GM21737 (cell line): ENCODE measurements around the gene NCOA6.
"Not testable (repeated sequence)": the region's sequence is repeated elsewhere in the genome, so short reads cannot be mapped to it uniquely, and the experiment has no call there.

Experiments used
- ATAC-seq: cut with Tn5 transposase; IDR thresholded peaks from one replicate; pipeline ENCODE4 v1.9.1; 2021; ENCODE audit warnings: mild to moderate bottlenecking, moderate library complexity; ENCODE audit not compliant: unreplicated experiment

NCOA6 gene

DNA sequence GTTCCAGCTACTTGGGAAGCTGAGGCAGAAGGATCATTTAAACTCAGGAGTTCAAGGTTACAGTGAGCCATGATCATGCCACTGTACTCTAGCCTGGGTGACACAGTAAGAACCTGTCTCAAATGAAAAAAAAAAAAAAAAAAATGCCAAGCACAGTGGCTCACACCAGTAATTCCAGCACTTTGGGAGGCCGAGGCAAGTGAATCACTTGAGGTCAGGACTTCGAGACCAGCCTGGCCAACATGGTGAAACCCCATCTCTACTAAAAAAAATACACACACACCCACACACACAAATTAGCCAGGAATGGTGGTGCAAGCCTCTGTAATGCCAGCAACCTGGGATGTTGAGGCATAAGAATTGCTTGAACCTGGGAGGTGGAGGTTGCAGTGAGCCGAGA, 102.9 kb downstream of the NCOA6 start:
- ATAC-seq = not testable (repeated sequence)

DNA sequence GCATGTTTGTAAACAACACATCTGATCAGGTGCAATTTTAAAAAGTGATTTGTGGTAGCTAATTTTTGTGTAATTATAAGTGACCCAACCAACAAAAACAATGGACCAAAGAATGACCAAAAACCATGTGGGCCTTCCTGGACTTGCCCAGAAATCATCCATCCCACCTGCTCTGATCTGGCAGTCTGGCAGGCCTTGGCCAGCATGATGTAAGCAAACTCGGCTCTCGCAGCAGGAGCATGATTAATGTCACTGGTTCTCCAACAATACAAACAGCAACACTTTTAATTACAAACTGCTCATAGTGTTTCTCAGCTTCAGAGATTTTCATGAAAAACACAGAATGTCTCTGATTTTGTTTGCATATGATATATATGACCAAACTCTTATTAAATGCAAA, 105.2 kb downstream of the NCOA6 start:
- no peak for ATAC-seq

DNA sequence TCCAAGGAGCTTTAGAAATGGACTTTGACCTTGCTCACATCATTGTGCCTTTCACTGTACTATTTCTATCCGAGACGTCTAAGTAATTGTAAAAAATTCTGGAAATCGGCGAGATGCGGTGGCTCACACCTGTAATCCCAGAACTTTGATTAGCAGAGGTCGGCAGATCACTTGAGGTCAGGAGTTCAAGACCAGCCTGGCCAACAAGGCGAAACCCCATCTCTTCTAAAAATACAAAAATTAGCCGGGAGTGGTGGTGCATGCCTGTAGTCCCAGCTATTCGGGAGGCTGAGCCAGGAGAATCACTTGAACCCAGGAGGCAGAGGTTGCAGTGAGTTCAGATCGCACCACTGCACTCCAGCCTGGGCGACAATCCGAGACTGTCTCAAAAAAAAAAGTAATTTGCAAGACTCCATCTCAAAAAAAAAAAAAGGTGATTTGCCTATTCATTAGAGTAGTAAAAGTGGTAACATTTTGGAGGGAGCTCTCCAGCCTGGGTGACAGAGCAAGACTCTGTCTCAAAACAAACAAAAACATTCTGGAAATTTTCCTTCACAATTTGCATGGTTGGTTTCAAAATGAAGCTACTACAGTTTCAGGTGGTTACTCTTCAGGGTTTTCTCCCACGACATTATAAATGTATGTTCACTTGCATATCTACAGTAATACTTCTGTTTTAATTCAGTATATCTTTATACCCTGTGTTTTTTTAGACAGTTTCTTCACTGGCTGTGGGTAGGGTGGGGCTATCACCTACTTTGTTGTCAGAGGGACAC, 106.0 kb downstream of the NCOA6 start:
- ATAC-seq = peak; percentile 85

DNA sequence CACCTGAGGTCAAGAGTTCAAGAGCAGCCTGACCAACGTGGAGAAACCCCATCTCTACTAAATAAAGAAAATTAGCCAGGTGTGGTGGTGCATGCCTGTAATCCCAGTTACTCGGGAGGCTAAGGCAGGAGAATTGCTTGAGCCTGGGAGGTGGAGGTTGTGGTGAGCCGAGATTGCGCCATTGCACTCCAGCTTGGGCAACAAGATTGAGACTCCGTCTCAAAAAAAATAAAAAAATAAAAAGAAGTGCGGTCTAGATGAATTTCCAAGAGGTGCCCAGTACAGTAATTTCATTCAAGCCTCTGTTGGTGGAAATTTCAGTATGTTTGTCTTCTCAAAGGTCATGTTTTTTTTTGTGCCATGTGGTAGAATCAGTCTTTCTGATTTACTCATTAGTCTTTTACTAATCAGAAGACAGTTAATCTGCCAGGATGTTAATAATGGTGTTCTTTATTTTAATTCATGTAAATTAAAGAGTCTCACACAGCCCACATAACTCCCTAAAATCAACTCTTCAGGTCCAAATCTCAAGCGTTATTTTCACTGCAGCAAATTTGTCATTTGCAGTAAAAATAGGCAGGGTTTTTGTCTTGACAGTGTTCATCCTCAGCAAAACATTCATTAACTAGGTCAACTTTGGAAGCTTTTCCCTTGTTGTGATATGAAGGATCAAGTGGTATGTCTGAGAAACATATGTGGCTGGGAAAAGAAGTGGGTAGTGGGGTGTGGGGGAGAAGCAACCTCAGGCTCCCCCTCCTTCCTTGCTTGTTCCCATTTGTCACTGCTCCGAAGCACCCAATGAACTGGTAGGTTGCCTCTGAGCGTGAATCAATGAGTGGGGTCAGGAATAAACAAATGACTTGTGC, 108.0 kb downstream of the NCOA6 start:
- no peak for ATAC-seq

DNA sequence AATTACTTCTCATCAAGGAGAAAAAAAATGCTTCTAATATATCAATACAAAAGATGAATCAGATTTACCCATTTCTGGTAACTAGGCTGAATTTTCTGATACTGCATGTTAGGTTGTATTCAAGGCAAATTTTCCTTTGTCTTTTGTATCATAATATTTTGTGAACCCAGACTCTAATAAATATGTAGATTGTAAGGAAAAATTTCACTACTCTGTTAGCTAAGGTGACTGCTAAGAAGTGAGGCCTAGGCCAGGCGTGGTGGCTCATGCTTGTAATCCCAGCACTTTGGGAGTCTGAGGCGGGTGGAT, 108.6 kb downstream of the NCOA6 start:
- ATAC-seq = no peak

DNA sequence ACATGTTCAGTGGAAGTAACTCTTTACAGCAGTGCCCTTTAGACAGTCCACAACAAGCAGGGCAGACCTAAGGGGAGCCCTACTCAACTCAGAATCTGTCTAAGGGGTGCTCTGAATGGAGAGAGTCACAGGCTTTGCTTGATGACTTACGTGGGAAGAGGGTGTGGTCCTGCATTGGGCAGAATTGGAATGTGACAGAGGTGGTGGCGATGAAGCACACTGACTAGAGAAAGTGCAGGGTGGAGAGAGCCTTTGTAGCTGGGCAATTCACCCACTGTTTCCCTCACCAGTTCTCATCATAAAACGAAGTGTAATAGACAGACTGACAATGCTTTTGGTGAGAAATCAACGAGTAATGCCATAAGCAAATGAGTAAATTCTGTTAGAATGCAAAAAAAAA, 110.1 kb downstream of the NCOA6 start:
- no peak for ATAC-seq

DNA sequence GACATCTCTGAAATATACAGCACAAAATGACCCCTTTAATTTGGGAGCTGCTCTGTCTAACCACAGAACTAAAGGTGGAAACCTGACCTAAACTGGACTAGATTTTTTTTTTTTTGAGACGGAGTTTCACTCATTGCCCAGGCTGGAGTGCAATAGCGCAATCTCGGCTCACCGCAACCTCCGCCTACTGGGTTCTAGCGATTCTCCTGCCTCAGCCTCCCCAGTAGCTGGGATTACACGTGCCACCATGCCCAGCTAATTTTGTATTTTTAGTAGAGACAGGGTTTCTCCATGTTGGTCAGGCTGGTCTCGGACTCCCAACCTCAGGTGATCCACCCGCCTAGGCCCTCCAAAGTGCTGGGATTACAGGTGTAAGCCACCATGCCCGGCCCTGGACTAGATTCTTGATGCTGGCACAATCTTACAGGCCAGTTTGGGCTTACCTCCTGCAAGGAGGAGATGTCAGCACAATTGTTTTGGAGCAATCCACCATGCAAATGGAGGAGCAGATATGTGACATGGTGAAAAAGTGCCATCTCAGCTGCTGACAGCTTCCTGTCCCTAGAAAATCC, 111.4 kb downstream of the NCOA6 start:
- not testable (repeated sequence) for ATAC-seq

DNA sequence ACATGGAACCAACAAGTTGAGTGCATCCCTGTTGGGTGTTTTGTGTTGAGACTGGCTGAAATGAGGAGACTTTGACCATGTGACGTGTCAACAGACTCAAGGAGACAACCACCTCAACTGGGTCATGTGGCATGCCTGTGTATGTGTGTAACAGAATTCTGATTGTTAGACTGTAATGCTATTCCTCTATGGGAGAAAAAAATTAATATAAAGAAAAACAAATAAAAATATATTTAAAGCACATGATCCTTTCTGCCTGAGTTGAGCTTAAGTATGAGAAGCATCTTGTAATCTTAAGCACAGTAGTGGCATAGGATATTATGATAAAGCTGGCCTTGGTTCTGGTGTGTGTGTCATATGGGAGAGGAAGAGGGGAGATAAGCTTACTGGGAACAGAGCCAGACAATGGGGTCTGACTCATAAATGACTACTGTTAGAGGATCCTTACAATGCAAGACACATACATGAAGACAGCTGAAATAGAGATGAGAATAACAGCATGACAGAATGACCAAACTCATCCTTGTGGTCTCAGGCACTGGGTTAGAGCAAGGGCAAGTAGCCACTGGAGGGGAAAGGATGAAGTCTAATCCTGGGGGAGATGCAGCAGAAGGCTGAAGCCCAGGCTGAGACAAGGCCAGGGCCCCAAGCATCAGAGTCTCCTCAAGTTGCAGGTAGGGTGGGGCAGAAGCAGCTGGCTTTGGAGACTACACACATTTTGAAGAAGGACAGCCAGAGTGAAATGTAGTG, 112.1 kb downstream of the NCOA6 start:
- ATAC-seq = no peak

DNA sequence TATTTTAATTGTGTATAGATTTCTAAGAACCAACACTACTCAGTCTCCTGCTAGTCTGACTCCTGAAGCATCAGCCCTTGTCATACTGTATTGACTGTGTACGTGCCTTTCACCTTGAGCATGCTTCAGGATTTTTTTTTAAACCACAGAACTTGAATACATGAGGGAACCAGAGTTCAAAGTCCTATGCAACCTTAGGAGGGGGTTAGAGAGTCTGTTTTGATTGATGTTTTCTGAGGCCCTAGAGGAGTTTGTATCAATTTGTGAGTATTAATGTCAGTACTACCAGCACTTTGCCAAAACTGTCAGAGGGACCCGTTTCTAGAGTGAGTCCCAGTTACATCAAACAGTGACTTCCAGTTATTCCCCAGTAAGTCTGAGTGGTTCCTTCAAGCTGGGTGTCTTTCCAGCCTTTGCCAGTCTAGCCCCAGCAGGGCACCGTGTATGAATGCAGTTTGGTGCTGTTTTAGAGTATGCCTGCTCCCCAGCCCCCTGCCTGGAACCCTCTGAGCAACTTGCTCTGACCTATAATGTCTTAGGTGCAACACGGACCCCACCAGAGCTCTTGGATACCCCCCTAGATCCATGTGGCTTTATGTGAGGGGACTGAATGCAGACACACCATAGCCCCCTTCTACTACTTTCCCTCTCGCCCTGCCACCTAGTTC, 112.8 kb downstream of the NCOA6 start:
- ATAC-seq = no peak

DNA sequence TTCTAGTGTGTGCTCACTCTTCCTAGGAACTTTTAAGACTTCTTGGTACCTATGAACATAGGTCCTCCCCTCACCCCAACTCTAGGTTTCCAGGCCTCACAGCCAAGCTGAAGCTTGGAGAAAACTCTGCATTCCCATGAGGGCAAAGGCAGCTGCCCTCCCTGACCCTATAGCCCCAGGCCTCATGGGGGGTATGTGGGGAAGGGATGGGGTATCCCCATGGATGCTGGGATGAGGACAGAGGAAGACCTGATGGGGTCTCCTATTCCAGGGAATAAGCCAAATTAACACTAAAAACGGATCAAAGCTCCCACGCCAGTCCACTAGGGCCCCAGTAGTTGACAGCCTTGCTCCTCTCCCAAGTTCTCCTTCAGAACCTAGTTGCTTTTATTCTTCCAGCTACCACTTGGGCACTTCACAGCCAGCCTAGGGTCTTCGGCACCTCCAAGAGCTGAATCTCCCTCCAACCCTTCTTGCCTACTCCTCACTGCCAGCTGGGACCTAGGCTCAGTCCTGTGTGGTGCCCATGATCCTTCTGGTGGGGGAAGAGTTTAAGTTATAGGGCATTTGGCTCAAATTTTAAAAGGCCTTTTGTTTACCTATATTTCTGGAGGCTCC, 113.5 kb downstream of the NCOA6 start:
- no peak for ATAC-seq

DNA sequence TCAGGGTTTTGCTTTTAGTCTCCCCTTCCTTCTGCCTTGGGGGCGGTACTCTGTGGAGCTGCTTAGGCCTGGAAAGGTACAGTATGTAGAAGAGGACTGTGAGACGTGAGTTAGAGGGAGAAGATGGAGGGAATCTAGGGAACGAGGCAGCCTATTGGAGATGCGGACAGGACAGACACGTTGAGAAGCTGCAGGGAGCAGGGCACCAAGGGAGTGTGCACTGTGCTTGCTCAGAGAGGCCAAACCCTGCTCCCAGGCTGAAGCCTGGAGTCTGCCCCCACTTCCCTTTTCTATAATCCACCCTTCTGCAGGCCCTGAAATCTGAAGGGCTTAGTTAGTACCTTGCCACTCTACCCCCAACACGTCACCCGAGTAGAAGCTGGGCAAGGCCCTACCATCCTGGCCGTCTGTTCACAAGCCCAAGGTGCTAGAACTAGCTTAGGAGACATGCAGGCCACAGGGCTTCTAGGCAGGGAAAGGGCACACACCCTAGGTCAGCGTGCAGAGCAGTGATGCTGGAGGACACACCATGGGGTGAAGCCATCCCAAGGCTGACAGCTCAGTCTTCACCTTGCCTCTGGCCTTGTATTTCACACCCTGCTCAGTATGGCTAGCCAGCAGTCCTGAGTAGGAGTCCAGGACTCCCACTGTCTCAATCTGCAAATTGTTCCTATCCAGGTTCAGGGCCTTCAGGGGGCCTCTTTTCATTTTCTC, 114.4 kb downstream of the NCOA6 start:
- no peak for ATAC-seq

DNA sequence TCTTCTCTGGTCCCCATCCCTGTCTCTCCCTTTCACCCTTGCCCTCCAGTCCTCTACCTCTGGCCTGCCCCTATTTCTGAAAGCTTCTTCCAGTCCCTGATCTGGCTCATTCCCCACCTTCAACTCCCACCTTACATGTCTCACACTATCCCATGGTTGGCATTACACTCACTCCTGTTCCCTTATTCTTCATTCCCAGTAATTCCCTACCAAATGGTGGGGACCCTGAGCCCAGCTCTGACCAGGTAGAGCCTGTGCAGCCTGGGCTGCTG, 114.9 kb downstream of the NCOA6 start:
- ATAC-seq = no peak

DNA sequence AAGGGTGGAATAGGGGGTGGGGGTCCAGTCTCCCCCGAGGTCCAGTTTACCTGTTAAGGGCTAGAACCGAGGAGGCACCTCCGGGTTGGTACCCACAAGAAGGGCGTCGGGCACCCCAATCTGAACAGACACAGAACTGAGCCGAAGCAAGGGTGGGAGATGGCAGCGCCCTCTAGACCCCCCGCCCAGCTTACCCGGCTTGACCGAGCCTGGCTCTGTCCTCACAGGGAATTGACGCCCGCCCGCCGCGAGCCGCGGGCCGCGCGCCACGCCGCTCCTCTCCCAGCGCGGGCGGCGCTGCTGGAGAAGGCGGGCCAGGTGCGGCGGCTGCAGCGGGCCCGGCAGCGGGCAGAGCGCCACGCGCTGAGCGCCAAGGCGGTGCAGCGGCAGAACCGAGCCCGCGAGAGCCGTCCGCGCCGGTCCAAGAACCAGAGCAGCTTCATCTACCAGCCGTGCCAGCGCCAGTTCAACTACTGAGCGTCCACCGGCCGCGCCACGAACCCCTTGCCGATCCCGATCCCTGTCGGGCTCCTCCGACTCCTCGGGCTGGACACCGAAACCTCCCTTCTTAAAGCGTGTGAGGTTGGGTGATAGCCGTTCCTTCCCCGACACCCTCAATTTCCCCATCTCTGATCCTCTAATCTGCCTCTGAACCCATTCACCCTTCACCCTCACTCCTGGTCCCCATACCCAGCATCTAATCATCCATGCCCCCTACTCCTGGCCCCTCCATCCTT, 115.5 kb downstream of the NCOA6 start:
- peak; percentile 32 for ATAC-seq

DNA sequence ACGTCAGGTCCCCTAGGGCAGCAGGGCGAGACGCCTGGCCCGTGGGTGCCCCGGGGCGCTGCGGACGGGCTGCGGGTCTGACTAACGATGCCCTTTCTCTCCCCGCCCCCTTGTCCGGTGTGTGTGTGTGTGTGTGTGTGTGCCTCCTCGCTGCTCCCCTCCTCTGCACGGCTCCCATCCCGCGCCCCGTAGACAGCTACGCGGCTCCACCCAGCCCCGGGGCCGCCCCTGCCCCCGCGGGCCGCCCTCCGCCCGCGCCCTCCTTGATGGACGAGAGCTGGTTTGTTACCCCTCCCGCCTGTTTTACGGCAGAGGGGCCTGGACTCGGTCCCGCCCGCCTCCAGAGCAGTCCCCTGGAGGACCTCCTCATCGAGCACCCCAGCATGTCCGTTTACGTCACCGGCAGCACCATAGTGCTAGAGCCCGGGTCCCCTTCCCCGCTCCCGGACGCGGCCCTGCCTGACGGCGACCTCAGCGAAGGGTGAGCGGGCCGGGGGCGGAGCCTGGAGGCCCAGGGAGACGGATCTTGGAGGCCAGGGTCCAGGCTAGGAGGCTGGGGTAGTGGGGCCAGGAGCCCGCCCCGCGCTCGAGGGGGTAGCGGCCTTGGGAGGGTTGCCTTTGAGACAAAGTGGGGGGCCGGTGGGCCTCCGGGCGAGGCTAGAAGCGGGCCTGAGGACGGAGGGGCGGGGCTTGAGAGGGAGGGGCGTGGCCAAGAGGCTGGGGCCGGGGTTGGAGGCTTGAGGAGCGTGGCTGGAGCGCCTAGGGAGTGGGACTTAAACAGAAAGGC, 116.2 kb downstream of the NCOA6 start:
- peak; percentile 42 for ATAC-seq

DNA sequence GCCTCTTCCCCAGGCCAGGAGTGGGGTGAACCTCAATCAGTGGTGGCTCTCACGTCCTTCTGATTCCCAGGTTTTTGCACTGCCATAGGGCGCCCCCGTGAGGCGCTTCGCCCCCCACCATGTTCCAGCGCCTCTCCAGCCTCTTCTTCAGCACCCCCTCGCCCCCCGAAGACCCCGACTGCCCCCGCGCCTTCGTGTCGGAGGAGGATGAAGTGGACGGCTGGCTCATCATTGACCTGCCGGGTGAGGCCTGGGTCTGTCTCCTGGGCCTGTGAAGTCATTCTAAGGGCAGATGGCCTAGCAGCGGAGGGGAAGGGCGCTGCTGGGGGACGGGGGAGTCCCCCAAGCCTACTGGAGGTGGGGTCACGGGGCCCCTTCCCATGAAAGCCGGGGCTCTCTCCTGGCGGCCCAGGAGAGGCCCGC, 116.8 kb downstream of the NCOA6 start:
- ATAC-seq = peak; percentile 5

DNA sequence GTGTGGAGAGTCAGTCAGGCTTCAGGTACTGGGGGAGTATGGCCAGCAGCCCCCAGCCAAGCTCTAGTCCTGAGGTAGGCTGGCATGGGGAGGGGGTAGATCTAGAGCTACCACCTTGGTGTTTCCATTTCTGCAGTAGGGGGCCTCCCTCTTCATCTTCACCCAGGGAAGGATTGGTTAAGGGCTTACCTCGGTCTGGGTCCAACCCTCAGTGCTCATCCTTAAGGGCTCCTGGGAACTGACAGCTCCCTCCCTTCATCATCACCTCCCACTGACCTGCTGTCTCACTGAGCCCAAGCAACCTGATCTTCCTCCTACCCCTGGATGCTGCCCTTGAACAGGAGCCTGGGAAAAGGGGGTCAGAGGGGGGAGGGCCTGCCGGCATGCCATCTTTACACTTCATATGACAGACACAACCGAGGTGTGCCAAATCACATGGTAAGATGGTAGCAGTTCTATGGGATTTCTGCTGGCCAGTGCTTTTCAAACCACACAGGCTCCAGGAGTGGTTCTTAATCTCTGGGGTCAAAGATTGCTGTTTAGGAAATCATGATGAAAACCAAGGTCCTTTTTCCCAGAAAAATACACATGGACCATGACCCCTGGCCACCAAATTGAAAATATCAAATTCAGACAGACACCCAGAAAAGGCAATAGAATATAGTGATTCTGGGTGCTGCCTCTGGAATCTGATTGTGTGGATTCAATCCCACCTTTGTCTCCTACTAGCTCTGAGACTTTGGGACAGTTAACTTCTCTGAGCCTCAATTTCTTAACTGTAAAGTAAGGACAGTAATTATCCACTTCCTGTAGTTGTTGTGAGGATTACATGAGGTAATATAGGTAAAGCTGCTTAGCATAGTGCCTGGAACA, 118.3 kb downstream of the NCOA6 start:
- ATAC-seq = no peak

DNA sequence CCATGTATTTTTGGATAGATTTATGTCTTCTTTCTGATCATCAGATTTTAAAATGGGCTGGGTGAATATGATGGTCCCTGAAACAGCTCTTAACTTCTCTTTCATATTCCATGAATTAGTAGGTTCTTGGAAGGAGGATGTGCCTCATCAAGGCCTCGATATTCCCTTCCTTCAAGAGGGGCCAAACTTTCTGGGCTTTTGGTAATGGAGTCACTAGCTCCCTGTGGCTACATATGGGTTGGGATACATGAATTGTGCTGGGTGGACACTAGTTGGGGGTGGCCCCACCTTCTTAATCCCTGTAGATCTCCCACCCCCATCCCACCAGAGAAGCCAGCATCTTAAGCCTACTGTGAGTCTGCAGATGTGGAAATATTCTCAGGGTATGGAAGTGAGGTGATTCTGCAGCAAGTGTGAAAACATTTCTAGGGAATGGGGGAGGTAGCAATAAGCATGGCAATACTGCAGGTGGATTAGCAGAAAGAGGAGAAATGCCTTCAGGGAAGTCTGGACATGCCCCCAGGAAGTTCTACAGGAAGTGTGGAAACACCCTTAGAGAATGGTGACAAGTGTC, 119.1 kb downstream of the NCOA6 start:
- no peak for ATAC-seq
